GM23338 (cell line): Measurements from ENCODE around the gene KEL. TPM values are rescaled to one million over a fixed set of nuclear protein-coding genes. Genes with fewer than 3 reads are reported as not detected.

Experiments used
- ATAC-seq: fragments of 200-7000 bp; cut with Tn5 transposase; 3 replicates; pipeline ENCODE4 v1.9.1; 2020
- DNase-seq: peaks from one replicate; pipeline ENCODE4 v3.0.0-alpha.2; 2015; ENCODE audit warnings: low spot score
- H2AFZ ChIP-seq: fragments of 200-600 bp; sonication (generic); 2 replicates; pipeline ENCODE4 v1.8.0; 2016; ENCODE audit warnings: antibody characterized with exemption, mild to moderate bottlenecking, moderate library complexity
- H3F3A ChIP-seq: fragments of 200-600 bp; sonication (generic); replicated peaks from 2 replicates; pipeline ENCODE4 v1.8.0; 2017; ENCODE audit warnings: antibody characterized with exemption, mixed run types, low read depth
- H3K27ac ChIP-seq: fragments of 200-600 bp; sonication (generic); 2 replicates; pipeline ENCODE4 v1.6.1; 2016; ENCODE audit warnings: low read depth
- H3K27me3 ChIP-seq: fragments of 200-600 bp; sonication (generic); 2 replicates; pipeline ENCODE4 v1.8.0; 2016; ENCODE audit warnings: mild to moderate bottlenecking, mixed run types, moderate library complexity; ENCODE audit not compliant: insufficient read depth
- H3K36me3 ChIP-seq: fragments of 200-600 bp; sonication (generic); 2 replicates; pipeline ENCODE4 v1.8.0; 2016; ENCODE audit warnings: mild to moderate bottlenecking; ENCODE audit not compliant: insufficient read depth
- H3K4me1 ChIP-seq: fragments of 200-600 bp; sonication (generic); 2 replicates; pipeline ENCODE4 v1.8.0; 2016; ENCODE audit warnings: mild to moderate bottlenecking, moderate library complexity; ENCODE audit not compliant: insufficient read depth
- H3K4me2 ChIP-seq: fragments of 200-600 bp; sonication (generic); 2 replicates; pipeline ENCODE4 v1.7.1; 2017; ENCODE audit warnings: mixed run types
- H3K4me3 ChIP-seq: fragments of 200-600 bp; sonication (generic); 2 replicates; pipeline ENCODE4 v1.6.1; 2016; ENCODE audit warnings: mixed run types
- H3K79me2 ChIP-seq: fragments of 200-600 bp; sonication (generic); replicated peaks from 2 replicates; pipeline ENCODE4 v1.8.0; 2017; ENCODE audit warnings: mild to moderate bottlenecking; ENCODE audit not compliant: insufficient read depth
- H3K9me2 ChIP-seq: fragments of 200-600 bp; sonication (generic); 2 replicates; pipeline ENCODE4 v1.8.0; 2017; ENCODE audit not compliant: insufficient read depth
- H4K20me1 ChIP-seq: fragments of 200-600 bp; sonication (generic); replicated peaks from 2 replicates; pipeline ENCODE4 v1.8.0; 2017; ENCODE audit warnings: mild to moderate bottlenecking; ENCODE audit not compliant: insufficient read depth
- H3K27ac Mint-ChIP-seq: 2 replicates; pipeline ENCODE4 v1.8.0; 2020; ENCODE audit warnings: inconsistent platforms, mild to moderate bottlenecking, moderate library complexity, mixed read lengths
- H3K27me3 Mint-ChIP-seq: 3 replicates; pipeline ENCODE4 v1.8.0; 2022; ENCODE audit warnings: low read depth, mild to moderate bottlenecking, moderate library complexity, mixed read lengths, inconsistent platforms; ENCODE audit not compliant: insufficient read depth, poor library complexity
- H3K36me3 Mint-ChIP-seq: 3 replicates; pipeline ENCODE4 v1.8.0; 2021; ENCODE audit warnings: low read depth, mild to moderate bottlenecking, inconsistent platforms, moderate library complexity, mixed read lengths
- H3K4me1 Mint-ChIP-seq: 3 replicates; pipeline ENCODE4 v1.8.0; 2020; ENCODE audit warnings: mild to moderate bottlenecking, inconsistent platforms, mixed read lengths
- H3K4me3 Mint-ChIP-seq: 3 replicates; pipeline ENCODE4 v1.8.0; 2021; ENCODE audit warnings: moderate library complexity, mild to moderate bottlenecking, inconsistent platforms, mixed read lengths
- H3K9me3 Mint-ChIP-seq: 3 replicates; pipeline ENCODE4 v1.8.0; 2020; ENCODE audit warnings: moderate library complexity, mild to moderate bottlenecking, inconsistent platforms, mixed read lengths
- CREB1 ChIP-seq: fragments of 250-450 bp; sonication (Bioruptor Pico); IDR thresholded peaks from 2 replicates; pipeline ENCODE4 v1.5.0; 2020; ENCODE audit warnings: low read depth, mild to moderate bottlenecking, moderate library complexity
- CTCF ChIP-seq, 2 experiments: fragments of 200-600 bp in 1 of 2; sonication (generic) in 1 of 2; conservative IDR thresholded peaks; 2 replicates each; pipeline versions ENCODE4 v1.5.1 to v1.6.1; 2016 to 2017; ENCODE audit warnings: antibody characterized with exemption in 2 of 2, low read depth in 2 of 2, mild to moderate bottlenecking in 2 of 2, moderate library complexity in 1 of 2
- EZH2 ChIP-seq: fragments of 200-600 bp; sonication (generic); IDR thresholded peaks from one replicate; pipeline ENCODE4 v1.8.0; 2017; ENCODE audit warnings: antibody characterized with exemption, mild to moderate bottlenecking, low read depth; ENCODE audit not compliant: unreplicated experiment
- EZH2phosphoT487 ChIP-seq: fragments of 200-600 bp; sonication (generic); IDR thresholded peaks from one replicate; pipeline ENCODE4 v1.8.1; 2018; ENCODE audit warnings: antibody characterized with exemption; ENCODE audit not compliant: unreplicated experiment
- JUNB ChIP-seq: IDR thresholded peaks from one replicate; pipeline ENCODE4 v1.6.1; 2016; ENCODE audit warnings: antibody characterized with exemption; ENCODE audit not compliant: unreplicated experiment
- NANOG ChIP-seq: IDR thresholded peaks from 2 replicates; pipeline ENCODE4 v1.6.1; 2016; ENCODE audit warnings: antibody characterized with exemption, borderline replicate concordance
- POLR2AphosphoS5 ChIP-seq: IDR thresholded peaks from 2 replicates; pipeline ENCODE4 v1.6.1; 2016; ENCODE audit warnings: antibody characterized with exemption, low read depth
- REST ChIP-seq: IDR thresholded peaks from one replicate; pipeline ENCODE4 v1.6.1; 2018; ENCODE audit warnings: antibody characterized with exemption; ENCODE audit not compliant: unreplicated experiment
- STAT1 ChIP-seq: IDR thresholded peaks from one replicate; pipeline ENCODE4 v1.6.1; 2016; ENCODE audit warnings: antibody characterized with exemption; ENCODE audit not compliant: unreplicated experiment
- ZNF114 ChIP-seq: fragments of 250-450 bp; sonication (Bioruptor Pico); IDR thresholded peaks from 2 replicates; pipeline ENCODE4 v1.5.0; 2020; ENCODE audit warnings: mild to moderate bottlenecking, moderate library complexity
- ZNF331 ChIP-seq: fragments of 250-450 bp; sonication (Bioruptor Pico); IDR thresholded peaks from 2 replicates; pipeline ENCODE4 v1.5.0; 2020; ENCODE audit warnings: low read depth, mild to moderate bottlenecking, moderate library complexity
- ZNF462 ChIP-seq: fragments of 250-450 bp; sonication (Bioruptor Pico); IDR thresholded peaks from 2 replicates; pipeline ENCODE4 v1.5.0; 2020; ENCODE audit warnings: mild to moderate bottlenecking, moderate library complexity
- polyA plus RNA-seq: library from polyadenylated mRNA; unstranded; fragments of >200 nt; fragmentation: Nextera tagmentation; extraction: Ambion mirVana; gene quantifications from 2 replicates; pipeline ENCODE4 v1.2.1, GENCODE V29; 2016
- total RNA-seq: library from RNA; depleted of rRNA; stranded (reverse); fragments of >200 nt; shearing (Covaris generic); gene quantifications from 2 replicates; pipeline ENCODE4 v1.2.3, GENCODE V29; 2014
- TF ChIP-seq, protein P1 (sequence below): IDR thresholded peaks from 2 replicates; pipeline ENCODE4 v1.6.1; 2016; ENCODE audit warnings: antibody characterized with exemption

KEL gene
- total and polyA plus RNA-seq, 2 experiments from 2014 or later: 1.2 to 3.6 TPM

DNA sequence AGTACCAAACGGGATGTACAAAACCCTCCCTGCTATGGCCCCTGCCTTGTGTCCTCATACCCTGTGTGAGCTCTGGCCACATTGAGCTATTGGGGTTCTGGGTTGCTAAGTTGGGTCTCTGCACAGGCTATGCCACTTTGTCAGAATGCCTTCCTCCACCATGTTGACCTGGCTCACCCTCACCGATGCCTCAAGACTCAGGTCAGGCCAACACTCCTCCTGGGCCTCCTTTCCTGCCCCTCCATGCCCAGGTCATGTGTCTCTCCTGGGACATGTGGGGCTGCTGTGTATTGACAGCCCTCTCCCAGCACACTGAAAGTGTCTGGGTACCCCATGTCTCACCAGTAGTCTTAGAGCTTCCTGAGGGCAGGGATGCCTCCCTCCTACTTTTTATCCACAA lies 43.3 kb downstream of the KEL start:
- Mint-ChIP-seq H3K4me1 (peaks cover under 1% of the 10 kb centered on the region; the same call in 1 of the 3 replicates), H3K27ac (no peak overlapping the region), H3K36me3 (no peaks in the 10 kb centered on the region), H3K27me3 (peaks cover 6% of the 10 kb centered on the region), H3K9me3 (no peaks in the 10 kb centered on the region; the same call in 2 of the 3 replicates), H3K4me3 (no peak overlapping the region)
- Histone ChIP-seq H3K36me3 (no peaks in the 10 kb centered on the region), H2AFZ (no peak overlapping the region), H3K4me1 (no peaks in the 10 kb centered on the region), H4K20me1 (no peaks in the 10 kb centered on the region), H3K27me3 (no peaks in the 10 kb centered on the region), H3F3A (no peaks in the 10 kb centered on the region), H3K4me2 (no peak overlapping the region), H3K27ac (no peak overlapping the region), H3K9me2 (peaks cover 6% of the 10 kb centered on the region; the same call in 1 of the 2 replicates), H3K4me3 (no peak overlapping the region), H3K79me2 (no peaks in the 10 kb centered on the region)
- ATAC-seq (no peak), DNase-seq (no peak)
- no peak for TF ChIP-seq REST
- TF ChIP-seq STAT1: no peak
- no peak for TF ChIP-seq ZNF331 (CRISPR knock-in tag)
- no peak for TF ChIP-seq CREB1
- TF ChIP-seq POLR2AphosphoS5: no peak
- TF ChIP-seq ZNF462: no peak
- no peak for TF ChIP-seq ZNF114 (CRISPR knock-in tag)
- TF ChIP-seq EZH2: no peak
- no peak for TF ChIP-seq CTCF (conservative IDR thresholded peaks at IDR 0.05; ENCODE audit: low read depth in 2 of 2)
- TF ChIP-seq, protein P1, sequence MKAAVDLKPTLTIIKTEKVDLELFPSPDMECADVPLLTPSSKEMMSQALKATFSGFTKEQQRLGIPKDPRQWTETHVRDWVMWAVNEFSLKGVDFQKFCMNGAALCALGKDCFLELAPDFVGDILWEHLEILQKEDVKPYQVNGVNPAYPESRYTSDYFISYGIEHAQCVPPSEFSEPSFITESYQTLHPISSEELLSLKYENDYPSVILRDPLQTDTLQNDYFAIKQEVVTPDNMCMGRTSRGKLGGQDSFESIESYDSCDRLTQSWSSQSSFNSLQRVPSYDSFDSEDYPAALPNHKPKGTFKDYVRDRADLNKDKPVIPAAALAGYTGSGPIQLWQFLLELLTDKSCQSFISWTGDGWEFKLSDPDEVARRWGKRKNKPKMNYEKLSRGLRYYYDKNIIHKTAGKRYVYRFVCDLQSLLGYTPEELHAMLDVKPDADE: no peak
- TF ChIP-seq EZH2phosphoT487: no peak
- TF ChIP-seq NANOG: no peak
- no peak for TF ChIP-seq JUNB
